GM23338 (cell line): ENCODE results near the gene SKOR1.

Experiments used
- CREB1 ChIP-seq: fragments of 250-450 bp; sonication (Bioruptor Pico); IDR thresholded peaks from 2 replicates; pipeline ENCODE4 v1.5.0; 2020; ENCODE audit warnings: low read depth, mild to moderate bottlenecking, moderate library complexity
- EZH2 ChIP-seq: fragments of 200-600 bp; sonication (generic); IDR thresholded peaks from one replicate; pipeline ENCODE4 v1.8.0; 2017; ENCODE audit warnings: antibody characterized with exemption, mild to moderate bottlenecking, low read depth; ENCODE audit not compliant: unreplicated experiment
- JUNB ChIP-seq: IDR thresholded peaks from one replicate; pipeline ENCODE4 v1.6.1; 2016; ENCODE audit warnings: antibody characterized with exemption; ENCODE audit not compliant: unreplicated experiment
- POLR2AphosphoS5 ChIP-seq: IDR thresholded peaks from 2 replicates; pipeline ENCODE4 v1.6.1; 2016; ENCODE audit warnings: antibody characterized with exemption, low read depth
- ZNF331 ChIP-seq: fragments of 250-450 bp; sonication (Bioruptor Pico); IDR thresholded peaks from 2 replicates; pipeline ENCODE4 v1.5.0; 2020; ENCODE audit warnings: low read depth, mild to moderate bottlenecking, moderate library complexity
- TF ChIP-seq, protein P1 (sequence below), 2 experiments: fragments of 200-600 bp in 1 of 2; sonication (generic) in 1 of 2; conservative IDR thresholded peaks; 2 replicates each; pipeline versions ENCODE4 v1.5.1 to v1.6.1; 2016 to 2017; ENCODE audit warnings: antibody characterized with exemption in 2 of 2, low read depth in 2 of 2, mild to moderate bottlenecking in 2 of 2, moderate library complexity in 1 of 2
- TF ChIP-seq, protein P2 (sequence below): IDR thresholded peaks from one replicate; pipeline ENCODE4 v1.6.1; 2018; ENCODE audit warnings: antibody characterized with exemption; ENCODE audit not compliant: unreplicated experiment

DNA sequence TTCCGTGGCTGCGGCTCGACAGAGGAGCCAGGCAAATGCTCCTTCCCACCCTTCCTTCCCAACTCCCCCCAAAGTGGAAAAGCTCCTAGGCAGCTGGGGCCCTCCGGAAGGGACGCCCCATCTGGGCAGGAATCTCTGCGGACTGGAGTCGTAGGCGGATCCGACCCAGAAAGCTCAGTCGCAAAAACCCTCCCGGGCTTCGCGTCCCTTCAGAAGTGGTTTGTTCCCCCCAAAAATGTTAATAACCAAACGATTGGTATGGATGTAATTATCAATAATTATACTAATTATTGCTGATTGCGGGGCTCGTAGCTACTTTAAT, 10.8 kb downstream of the SKOR1 start:
- no peak for TF ChIP-seq EZH2
- TF ChIP-seq, protein P1, sequence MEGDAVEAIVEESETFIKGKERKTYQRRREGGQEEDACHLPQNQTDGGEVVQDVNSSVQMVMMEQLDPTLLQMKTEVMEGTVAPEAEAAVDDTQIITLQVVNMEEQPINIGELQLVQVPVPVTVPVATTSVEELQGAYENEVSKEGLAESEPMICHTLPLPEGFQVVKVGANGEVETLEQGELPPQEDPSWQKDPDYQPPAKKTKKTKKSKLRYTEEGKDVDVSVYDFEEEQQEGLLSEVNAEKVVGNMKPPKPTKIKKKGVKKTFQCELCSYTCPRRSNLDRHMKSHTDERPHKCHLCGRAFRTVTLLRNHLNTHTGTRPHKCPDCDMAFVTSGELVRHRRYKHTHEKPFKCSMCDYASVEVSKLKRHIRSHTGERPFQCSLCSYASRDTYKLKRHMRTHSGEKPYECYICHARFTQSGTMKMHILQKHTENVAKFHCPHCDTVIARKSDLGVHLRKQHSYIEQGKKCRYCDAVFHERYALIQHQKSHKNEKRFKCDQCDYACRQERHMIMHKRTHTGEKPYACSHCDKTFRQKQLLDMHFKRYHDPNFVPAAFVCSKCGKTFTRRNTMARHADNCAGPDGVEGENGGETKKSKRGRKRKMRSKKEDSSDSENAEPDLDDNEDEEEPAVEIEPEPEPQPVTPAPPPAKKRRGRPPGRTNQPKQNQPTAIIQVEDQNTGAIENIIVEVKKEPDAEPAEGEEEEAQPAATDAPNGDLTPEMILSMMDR (conservative IDR thresholded peaks at IDR 0.05; ENCODE audit: low read depth in 2 of 2), result no peak
- TF ChIP-seq, protein P2, sequence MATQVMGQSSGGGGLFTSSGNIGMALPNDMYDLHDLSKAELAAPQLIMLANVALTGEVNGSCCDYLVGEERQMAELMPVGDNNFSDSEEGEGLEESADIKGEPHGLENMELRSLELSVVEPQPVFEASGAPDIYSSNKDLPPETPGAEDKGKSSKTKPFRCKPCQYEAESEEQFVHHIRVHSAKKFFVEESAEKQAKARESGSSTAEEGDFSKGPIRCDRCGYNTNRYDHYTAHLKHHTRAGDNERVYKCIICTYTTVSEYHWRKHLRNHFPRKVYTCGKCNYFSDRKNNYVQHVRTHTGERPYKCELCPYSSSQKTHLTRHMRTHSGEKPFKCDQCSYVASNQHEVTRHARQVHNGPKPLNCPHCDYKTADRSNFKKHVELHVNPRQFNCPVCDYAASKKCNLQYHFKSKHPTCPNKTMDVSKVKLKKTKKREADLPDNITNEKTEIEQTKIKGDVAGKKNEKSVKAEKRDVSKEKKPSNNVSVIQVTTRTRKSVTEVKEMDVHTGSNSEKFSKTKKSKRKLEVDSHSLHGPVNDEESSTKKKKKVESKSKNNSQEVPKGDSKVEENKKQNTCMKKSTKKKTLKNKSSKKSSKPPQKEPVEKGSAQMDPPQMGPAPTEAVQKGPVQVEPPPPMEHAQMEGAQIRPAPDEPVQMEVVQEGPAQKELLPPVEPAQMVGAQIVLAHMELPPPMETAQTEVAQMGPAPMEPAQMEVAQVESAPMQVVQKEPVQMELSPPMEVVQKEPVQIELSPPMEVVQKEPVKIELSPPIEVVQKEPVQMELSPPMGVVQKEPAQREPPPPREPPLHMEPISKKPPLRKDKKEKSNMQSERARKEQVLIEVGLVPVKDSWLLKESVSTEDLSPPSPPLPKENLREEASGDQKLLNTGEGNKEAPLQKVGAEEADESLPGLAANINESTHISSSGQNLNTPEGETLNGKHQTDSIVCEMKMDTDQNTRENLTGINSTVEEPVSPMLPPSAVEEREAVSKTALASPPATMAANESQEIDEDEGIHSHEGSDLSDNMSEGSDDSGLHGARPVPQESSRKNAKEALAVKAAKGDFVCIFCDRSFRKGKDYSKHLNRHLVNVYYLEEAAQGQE, result no peak
- TF ChIP-seq CREB1 (CRISPR knock-in tag), result no peak
- no peak for TF ChIP-seq ZNF331 (CRISPR knock-in tag)
- TF ChIP-seq POLR2AphosphoS5, result no peak
- TF ChIP-seq JUNB, result no peak
